Neural progenitor cell (in vitro differentiated cells): ENCODE measurements around the gene REPS1.

ENCODE experiments used
- CTCF ChIP-seq: fragments of 200-600 bp; sonication (generic); IDR thresholded peaks from 2 replicates; pipeline ENCODE4 v1.5.1; 2017; ENCODE audit warnings: antibody characterized with exemption, mild to moderate bottlenecking
- EZH2 ChIP-seq: fragments of 200-600 bp; sonication (generic); IDR thresholded peaks from 2 replicates; pipeline ENCODE4 v1.6.1; 2017; ENCODE audit warnings: antibody characterized with exemption, mild to moderate bottlenecking, moderate library complexity
- EZH2phosphoT487 ChIP-seq: fragments of 200-600 bp; sonication (generic); IDR thresholded peaks from 2 replicates; pipeline ENCODE4 v1.6.1; 2017; ENCODE audit warnings: antibody characterized with exemption

DNA sequence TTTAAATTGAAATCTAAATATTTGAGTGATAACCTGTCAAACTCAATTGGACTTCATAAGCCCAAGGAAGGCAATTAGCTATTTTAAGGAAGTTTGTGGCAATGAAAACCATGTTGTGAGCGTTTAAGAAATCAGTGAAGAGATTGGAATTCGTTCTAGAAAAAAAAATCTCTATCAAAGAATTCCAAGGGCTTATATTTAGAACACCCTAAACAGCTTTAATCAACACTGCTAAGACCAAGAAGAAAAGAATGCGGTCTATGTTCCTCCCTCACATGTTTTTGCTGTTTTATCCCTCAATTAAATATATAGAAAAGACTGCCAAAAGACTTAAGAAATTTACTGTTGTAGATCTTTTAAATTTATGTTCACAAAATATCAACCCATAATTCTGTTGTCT is 23.9 kb upstream of the REPS1 start:
- TF ChIP-seq CTCF, result no peak
- TF ChIP-seq EZH2, result no peak
- TF ChIP-seq EZH2phosphoT487, result no peak
